Stimulated activated CD4-positive, alpha-beta T cell treated with anti-CD3 and anti-CD28 coated beads, Interleukin-12 subunit alpha, Interleukin-12 subunit beta, amount 100 ng/mL, for 24 hours (primary cell): ENCODE measurements around the gene SPATA20.

Experiments used
- DNase-seq, 2 experiments: peaks; one replicate each; pipeline ENCODE4 v3.0.0-alpha.2; 2020; ENCODE audit warnings: low read depth in 2 of 2

The SPATA20 gene

GRCh38 chr17:50577451-50577954 lies 30.5 kb downstream of the SPATA20 start:
- no peak for DNase-seq

- DNase-seq: no peak
Measured at GRCh38 chr17:50578173-50578572, 31.2 kb downstream of the SPATA20 start.

- no peak for DNase-seq
Measured at GRCh38 chr17:50579399-50579798, 32.4 kb downstream of the SPATA20 start.

GRCh38 chr17:50580646-50581045 lies 33.7 kb downstream of the SPATA20 start:
- no peak for DNase-seq

GRCh38 chr17:50581316-50581715 lies 34.3 kb downstream of the SPATA20 start:
- no peak for DNase-seq

- DNase-seq: no peak
Measured at GRCh38 chr17:50582741-50583140, 35.8 kb downstream of the SPATA20 start.

- DNase-seq: no peak
Measured at GRCh38 chr17:50583641-50584040, 36.7 kb downstream of the SPATA20 start.

- DNase-seq: no peak
Measured at GRCh38 chr17:50584116-50584515, 37.1 kb downstream of the SPATA20 start.

- no peak for DNase-seq
Measured at GRCh38 chr17:50584749-50585148, 37.8 kb downstream of the SPATA20 start.

GRCh38 chr17:50585346-50585745 lies 38.4 kb downstream of the SPATA20 start:
- DNase-seq: no peak

- DNase-seq: no peak
Measured at GRCh38 chr17:50585891-50586290, 38.9 kb downstream of the SPATA20 start.

- DNase-seq: no peak
Measured at GRCh38 chr17:50586421-50587247, 39.7 kb downstream of the SPATA20 start.

GRCh38 chr17:50587571-50587970 lies 40.6 kb downstream of the SPATA20 start:
- no peak for DNase-seq

GRCh38 chr17:50588391-50589049 lies 41.5 kb downstream of the SPATA20 start:
- DNase-seq: no peak

- DNase-seq: no peak
Measured at GRCh38 chr17:50589095-50589705, 42.2 kb downstream of the SPATA20 start.

GRCh38 chr17:50590946-50591737 lies 44.2 kb downstream of the SPATA20 start:
- no peak for DNase-seq

GRCh38 chr17:50593321-50593720 lies 46.3 kb downstream of the SPATA20 start:
- DNase-seq: no peak

- no peak for DNase-seq
Measured at GRCh38 chr17:50594128-50594823, 47.3 kb downstream of the SPATA20 start.

GRCh38 chr17:50594892-50595291 lies 47.9 kb downstream of the SPATA20 start:
- DNase-seq: no peak

GRCh38 chr17:50596191-50597037 lies 49.4 kb downstream of the SPATA20 start:
- DNase-seq: no peak
